ENCODE data around the gene SPACDR.

DNA sequence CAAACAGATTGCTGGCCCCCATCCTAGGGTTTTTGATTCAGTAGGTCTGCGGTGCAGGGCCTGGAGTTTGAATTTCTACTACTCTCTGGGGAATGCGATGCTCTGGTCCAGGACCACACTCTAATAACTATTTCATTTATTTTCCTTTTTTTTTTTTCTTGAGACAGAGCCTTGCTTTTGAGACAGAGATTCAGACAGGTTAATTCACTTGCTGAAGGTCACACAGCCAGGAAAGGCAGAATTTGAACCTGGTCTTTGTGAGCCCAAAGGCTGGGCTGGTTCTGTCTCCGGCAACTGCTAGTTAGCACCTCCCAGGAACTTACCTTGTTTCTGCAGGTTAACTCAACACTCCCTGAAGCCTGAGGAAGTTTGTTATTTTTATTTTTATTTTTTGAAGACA lies 11.5 kb downstream of the SPACDR start:
- TF ChIP-seq POLR2A (IDR thresholded peaks at IDR 0.05) (no peak), EP300 (IDR thresholded peaks at IDR 0.05) (no peak)
- TF ChIP-seq, protein P1, sequence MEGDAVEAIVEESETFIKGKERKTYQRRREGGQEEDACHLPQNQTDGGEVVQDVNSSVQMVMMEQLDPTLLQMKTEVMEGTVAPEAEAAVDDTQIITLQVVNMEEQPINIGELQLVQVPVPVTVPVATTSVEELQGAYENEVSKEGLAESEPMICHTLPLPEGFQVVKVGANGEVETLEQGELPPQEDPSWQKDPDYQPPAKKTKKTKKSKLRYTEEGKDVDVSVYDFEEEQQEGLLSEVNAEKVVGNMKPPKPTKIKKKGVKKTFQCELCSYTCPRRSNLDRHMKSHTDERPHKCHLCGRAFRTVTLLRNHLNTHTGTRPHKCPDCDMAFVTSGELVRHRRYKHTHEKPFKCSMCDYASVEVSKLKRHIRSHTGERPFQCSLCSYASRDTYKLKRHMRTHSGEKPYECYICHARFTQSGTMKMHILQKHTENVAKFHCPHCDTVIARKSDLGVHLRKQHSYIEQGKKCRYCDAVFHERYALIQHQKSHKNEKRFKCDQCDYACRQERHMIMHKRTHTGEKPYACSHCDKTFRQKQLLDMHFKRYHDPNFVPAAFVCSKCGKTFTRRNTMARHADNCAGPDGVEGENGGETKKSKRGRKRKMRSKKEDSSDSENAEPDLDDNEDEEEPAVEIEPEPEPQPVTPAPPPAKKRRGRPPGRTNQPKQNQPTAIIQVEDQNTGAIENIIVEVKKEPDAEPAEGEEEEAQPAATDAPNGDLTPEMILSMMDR (IDR thresholded peaks at IDR 0.05), result no peak

Data from tibial nerve (tissue), 4 donors.